HPDE6-E6E7 (cell line): ENCODE results near the gene GFI1.
"Not testable (repeated sequence)": the region's sequence is repeated elsewhere in the genome, so short reads cannot be mapped to it uniquely, and the experiment has no call there.

ENCODE experiments used
- DNase-seq: peaks from one replicate; pipeline ENCODE4 v3.0.0; 2011; ENCODE audit warnings: missing footprints; ENCODE audit errors: extremely low spot score

The GFI1 gene

DNA sequence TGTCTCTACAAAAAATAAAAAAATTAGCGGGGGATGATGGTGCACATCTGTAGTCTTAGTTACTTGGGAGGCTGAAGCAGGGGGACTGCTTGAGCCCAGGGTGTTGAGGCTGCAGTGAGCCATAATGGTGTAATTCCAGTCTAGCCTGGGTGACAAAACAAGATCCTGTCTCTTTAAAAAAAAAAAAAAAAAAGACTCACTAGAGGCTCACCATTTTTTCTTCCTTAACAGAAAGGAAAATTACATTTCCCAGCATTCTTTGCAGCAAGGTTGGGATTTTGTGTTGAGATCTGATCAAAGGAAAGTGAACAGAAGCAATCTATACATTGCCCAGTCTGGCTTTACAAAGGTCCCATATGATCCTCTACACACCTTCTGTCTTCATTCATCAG lies 21.5 kb downstream of the GFI1 start:
- no peak for DNase-seq

GRCh38 chr1:92464588-92465255 lies 22.0 kb downstream of the GFI1 start:
- DNase-seq: no peak

GRCh38 chr1:92461364-92462097 lies 25.2 kb downstream of the GFI1 start:
- DNase-seq: no peak

GRCh38 chr1:92459871-92460320 lies 26.8 kb downstream of the GFI1 start:
- no peak for DNase-seq

GRCh38 chr1:92458146-92458545 lies 28.6 kb downstream of the GFI1 start:
- DNase-seq: no peak

DNA sequence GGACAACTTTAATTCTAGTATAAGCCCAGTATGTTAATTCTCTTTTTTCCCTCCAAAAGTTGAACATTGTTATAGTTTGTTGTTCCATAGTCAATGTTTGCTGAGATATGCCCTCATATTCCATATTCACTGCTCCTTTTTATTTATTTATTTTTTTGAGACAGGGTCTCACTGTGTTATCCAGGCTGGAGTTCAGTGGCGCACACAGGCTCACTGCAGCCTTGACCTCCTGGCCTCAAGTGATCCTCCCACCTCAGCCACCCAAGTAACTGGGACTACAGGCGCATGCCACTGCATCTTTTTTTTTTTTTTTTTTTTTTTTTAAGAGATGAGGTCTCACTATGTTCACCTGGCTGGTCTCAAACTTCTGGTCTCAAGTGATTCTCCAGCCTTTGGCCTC lies 38.7 kb downstream of the GFI1 start:
- no peak for DNase-seq

GRCh38 chr1:92447033-92447681 lies 39.6 kb downstream of the GFI1 start:
- no peak for DNase-seq

DNA sequence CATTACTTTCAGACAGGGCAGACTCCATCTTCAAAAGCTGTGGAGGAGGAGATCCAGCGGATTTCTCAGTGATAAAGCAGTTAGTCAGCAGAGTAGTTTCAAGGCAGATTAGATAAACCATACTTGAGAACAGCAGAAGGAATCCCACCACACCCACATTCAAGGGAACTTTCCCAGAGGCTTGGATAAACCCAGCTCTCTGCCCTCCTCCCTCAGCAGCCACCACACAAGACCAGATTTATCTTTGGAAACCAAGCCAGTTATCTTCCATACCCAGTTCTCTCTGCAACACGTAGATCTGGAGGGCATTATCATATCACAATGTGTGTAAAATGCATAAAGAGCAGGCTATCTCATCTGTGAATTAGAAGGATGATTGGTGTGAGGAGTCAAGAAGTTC lies 40.2 kb downstream of the GFI1 start:
- DNase-seq: no peak

GRCh38 chr1:92445865-92446264 lies 40.9 kb downstream of the GFI1 start:
- no peak for DNase-seq

GRCh38 chr1:92444351-92444750 lies 42.4 kb downstream of the GFI1 start:
- no peak for DNase-seq

DNA sequence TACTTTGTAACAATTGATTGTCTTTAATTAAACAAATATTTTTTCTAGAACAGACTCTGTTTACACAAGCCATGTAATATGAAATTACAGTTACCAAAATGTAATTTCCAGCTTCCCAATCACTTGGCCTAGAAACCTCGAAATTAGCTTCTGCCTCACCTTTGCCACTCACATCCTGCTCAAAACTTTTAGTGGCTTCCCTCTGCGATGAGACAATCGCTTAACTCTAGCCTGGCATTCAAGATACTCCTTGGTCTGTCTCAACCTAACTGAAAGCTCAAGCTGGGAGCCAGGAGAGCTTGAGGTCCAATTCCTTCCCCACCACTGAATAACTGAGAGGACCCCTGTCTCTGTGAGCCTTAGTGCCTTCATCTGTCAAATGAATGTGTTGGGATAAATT lies 42.8 kb downstream of the GFI1 start:
- DNase-seq: no peak

DNA sequence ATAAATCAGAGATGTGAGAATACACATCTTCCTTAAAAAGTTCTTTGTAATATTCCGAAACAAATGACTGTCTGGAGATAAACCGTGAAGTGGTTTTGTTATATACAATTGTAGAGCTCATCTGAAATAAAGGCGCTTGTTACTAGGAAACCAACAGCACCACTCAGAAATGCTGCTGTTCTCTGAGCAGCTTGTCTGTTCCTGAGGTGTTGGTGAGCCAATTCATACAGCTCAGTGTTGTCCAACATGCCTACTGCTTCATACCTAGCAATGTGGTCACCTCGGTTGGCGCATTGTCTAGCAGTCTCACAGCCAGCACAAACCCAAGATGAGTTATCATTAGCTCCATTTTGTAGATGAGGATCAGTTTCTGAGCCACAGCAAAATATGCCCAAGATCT lies 44.4 kb downstream of the GFI1 start:
- no peak for DNase-seq

DNA sequence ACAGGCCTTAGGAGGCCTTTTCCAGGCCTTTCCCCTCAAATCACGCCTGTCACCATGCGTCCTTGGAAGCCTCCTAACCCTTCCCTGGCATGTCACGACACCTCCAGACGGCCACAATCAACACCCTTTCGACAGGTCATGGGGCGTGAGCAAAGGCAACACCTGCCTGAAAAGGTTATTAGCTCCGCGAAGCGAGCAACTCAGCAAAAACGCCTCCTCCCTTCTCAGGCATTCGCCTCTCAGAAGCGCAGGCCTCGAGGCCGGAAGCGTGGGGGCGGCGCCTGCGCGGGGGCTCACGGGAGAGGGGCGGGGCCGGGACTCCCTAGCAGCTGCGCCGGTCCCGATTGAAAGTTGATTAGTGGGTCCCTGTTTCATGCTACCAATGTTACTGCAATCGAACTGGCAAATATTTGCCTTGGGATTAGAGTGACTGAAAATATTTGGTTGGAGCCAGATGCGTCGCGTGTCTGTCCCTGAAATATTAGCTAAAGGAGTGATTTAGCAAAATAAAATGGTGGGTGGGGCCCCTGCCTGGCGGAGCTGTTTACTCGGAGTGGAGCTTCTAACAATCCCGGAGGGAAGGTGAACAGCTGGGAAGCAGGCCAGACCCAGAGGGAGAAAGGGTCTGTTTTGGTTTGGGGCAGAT lies 44.9 kb downstream of the GFI1 start:
- no peak for DNase-seq

- no peak for DNase-seq
Observed at GRCh38 chr1:92441316-92441696, 45.4 kb downstream of the GFI1 start.

GRCh38 chr1:92439291-92439690 lies 47.4 kb downstream of the GFI1 start:
- no peak for DNase-seq

GRCh38 chr1:92434572-92434971 lies 52.2 kb downstream of the GFI1 start:
- not testable (repeated sequence) for DNase-seq

GRCh38 chr1:92430030-92430429 lies 56.7 kb downstream of the GFI1 start:
- no peak for DNase-seq

- DNase-seq: no peak
Observed at GRCh38 chr1:92425617-92426016, 61.1 kb downstream of the GFI1 start.
